Measurements from ENCODE around the gene RALGAPA1. TPM values are rescaled to one million over a fixed set of nuclear protein-coding genes. Genes with fewer than 3 reads are reported as not detected.

RALGAPA1 gene
- total RNA-seq, 1 donor from 2014 or later: 57.4 TPM

DNA sequence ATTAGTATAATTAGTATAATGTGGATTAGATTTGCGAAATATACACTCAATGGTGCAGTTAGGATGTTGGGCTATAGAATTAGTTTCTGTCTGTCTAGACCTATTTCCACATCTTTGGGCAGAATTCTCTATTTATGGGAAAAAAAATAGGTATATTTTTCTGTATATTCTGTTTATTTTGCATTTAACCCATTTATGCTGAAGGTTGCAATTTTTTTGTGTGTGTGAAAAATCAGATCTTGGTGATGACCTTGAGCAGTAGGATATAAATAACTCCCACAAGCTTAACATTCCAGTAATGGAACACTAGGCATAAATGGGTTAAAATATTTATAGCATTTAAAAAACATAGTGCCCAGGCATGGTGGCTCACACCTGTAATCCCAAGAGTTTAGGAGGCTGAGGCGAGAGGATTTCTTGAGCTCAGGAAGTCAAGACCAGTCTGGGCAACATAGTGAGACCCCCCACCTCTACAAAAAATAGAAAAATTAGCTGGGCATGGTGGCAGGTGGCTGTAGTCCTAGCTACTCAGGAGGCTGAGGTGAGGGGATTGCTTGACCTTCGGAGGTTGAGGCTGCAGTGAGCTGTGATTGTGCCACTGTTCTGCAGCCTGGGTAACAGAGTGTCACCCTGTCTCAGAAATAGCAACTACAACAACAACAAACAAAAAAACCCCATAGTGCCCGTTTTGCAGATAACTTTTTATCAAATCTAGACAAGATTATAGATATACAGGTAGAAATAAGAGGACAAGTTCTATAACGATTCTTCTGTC lies 26.3 kb upstream of the RALGAPA1 start:
- intact Hi-C loops (cut with micrococcal nuclease): no loop called here
- ChIA-PET POLR2A (interaction anchor here (0.9 kb wide), 1 partner anchor 10 kb away, joined by 3 read pairs; the partner anchor contains the start of gene BRMS1L), CTCF (no interaction called here)
- DNase-seq: no peak
- ATAC-seq (ENCODE audit: low read depth): no peak
- Mint-ChIP-seq H3K9me3 (no peaks in the 10 kb centered on the region), H3K4me3 (no peak overlapping the region), H3K4me1 (no peaks in the 10 kb centered on the region), H3K27me3 (no peaks in the 10 kb centered on the region), H3K36me3 (ENCODE audit: low read depth) (peaks cover 69% of the 10 kb centered on the region), H3K27ac (no peak overlapping the region)
- TF ChIP-seq CTCF (IDR thresholded peaks at IDR 0.05): no peak

DNA sequence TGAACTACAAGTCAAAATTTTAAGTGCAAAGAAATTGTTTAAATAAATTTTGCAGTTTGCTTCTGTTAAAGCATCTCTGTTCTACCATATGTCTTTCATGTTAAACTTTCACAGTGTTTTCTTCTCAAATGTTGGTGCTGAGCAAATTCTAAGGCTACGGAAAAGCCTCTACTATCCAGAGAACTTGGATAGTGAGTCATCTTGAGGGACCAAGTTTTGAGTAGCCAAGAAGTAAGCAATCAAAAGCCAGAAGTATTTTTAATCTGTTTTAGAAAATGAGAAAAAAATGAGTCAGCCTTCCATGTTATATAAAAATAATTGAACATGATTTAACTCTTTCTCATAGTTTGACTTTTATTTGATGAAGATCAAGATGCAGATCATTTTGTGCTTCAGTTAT lies 20.4 kb upstream of the RALGAPA1 start:
- intact Hi-C loops (cut with micrococcal nuclease): loop anchor here (5.0 to 10.0 kb wide), 4 partner anchors 782 to 1295 kb away; partner anchors contain the start of genes CFL2, EAPP and FAM177A1
- POLR2A ChIA-PET: no interaction called here
- ATAC-seq (ENCODE audit: low read depth): no peak
- H3K36me3 Mint-ChIP-seq (ENCODE audit: low read depth): peaks cover 24% of the 10 kb centered on the region
- no peak overlapping the region for H3K27ac Mint-ChIP-seq
- H3K4me1 Mint-ChIP-seq: peaks cover 19% of the 10 kb centered on the region
- H3K27me3 Mint-ChIP-seq: no peaks in the 10 kb centered on the region
- no peak for TF ChIP-seq CTCF (IDR thresholded peaks at IDR 0.05)
- no peak overlapping the region for H3K4me3 Mint-ChIP-seq
- CTCF ChIA-PET: no interaction called here
- DNase-seq: no peak
- no peaks in the 10 kb centered on the region for H3K9me3 Mint-ChIP-seq

GRCh38 chr14:35827678-35828472 lies 18.8 kb upstream of the RALGAPA1 start:
- Mint-ChIP-seq H3K27ac (no peak overlapping the region), H3K4me3 (peak overlapping the region; percentile 87), H3K4me1 (peaks cover 19% of the 10 kb centered on the region), H3K36me3 (ENCODE audit: low read depth) (peaks cover 14% of the 10 kb centered on the region), H3K27me3 (no peaks in the 10 kb centered on the region), H3K9me3 (no peaks in the 10 kb centered on the region)
- ChIA-PET POLR2A (interaction anchor here (0.6 kb wide), 1 partner anchor 35 kb away, joined by 3 read pairs; no protein-coding TSS in a partner anchor), CTCF (no interaction called here)
- DNase-seq (no peak), ATAC-seq (ENCODE audit: low read depth) (no peak)
- TF ChIP-seq CTCF (IDR thresholded peaks at IDR 0.05): no peak
- intact Hi-C loops (cut with micrococcal nuclease): loop anchor here (5.0 to 10.0 kb wide), 4 partner anchors 781 to 1293 kb away; partner anchors contain the start of genes CFL2, EAPP and FAM177A1

- Mint-ChIP-seq H3K9me3 (no peaks in the 10 kb centered on the region), H3K27me3 (no peaks in the 10 kb centered on the region), H3K4me3 (peak overlapping the region; percentile 87), H3K36me3 (ENCODE audit: low read depth) (peaks cover 12% of the 10 kb centered on the region), H3K27ac (peak overlapping the region; percentile 65), H3K4me1 (peaks cover 19% of the 10 kb centered on the region)
- ATAC-seq (ENCODE audit: low read depth): no peak
- intact Hi-C loops (cut with micrococcal nuclease): loop anchor here (1.0 to 10.0 kb wide), 10 partner anchors 18 to 1365 kb away; partner anchors contain the start of genes CFL2, EAPP, FAM177A1 and MBIP
- CTCF ChIA-PET: interaction anchor here (2.1 kb wide), 1 partner anchor 12 kb away, joined by 12 read pairs; no protein-coding TSS in a partner anchor
- POLR2A ChIA-PET: interaction anchor here (0.5 to 2.2 kb wide), 7 partner anchors 17 to 1291 kb away, joined by 3 to 28 read pairs (median 4); partner anchors contain the start of genes FAM177A1 and RALGAPA1
- no peak for DNase-seq
- TF ChIP-seq CTCF (IDR thresholded peaks at IDR 0.05): no peak
Measured at GRCh38 chr14:35826952-35827416, 17.9 kb upstream of the RALGAPA1 start.
